Measurements from ENCODE around the gene CTNNA1.

GRCh38 chr5:138712324-138712723 lies 40.9 kb upstream of the CTNNA1 start:
- TF ChIP-seq CTCF (IDR thresholded peaks at IDR 0.05 in 4 of 5, conservative IDR thresholded peaks at IDR 0.05 in 1 of 5) (no peak), POLR2A (IDR thresholded peaks at IDR 0.05) (no peak)
